Breast epithelium (tissue), 4 donors: ENCODE results near the gene MROH9. TPM values are rescaled to one million over a fixed set of nuclear protein-coding genes. Genes with fewer than 3 reads are reported as not detected.
A peak's percentile ranks its signal among the peaks of the same experiment; 100 is the strongest.

Experiments
- DNase-seq, 2 donors: peaks; one replicate each; pipeline ENCODE4 v3.0.0-alpha.2; 2019; ENCODE audit warnings: low spot score in 2 of 2
- H3K27ac ChIP-seq, 2 donors: fragments of 200-600 bp; sonication (generic) in 1 of 2; one replicate each; pipeline ENCODE4 v1.5.1; 2016 to 2019; ENCODE audit warnings: mild to moderate bottlenecking in 1 of 2
- H3K27me3 ChIP-seq, 2 donors: fragments of 200-600 bp; sonication (generic) in 1 of 2; one replicate each; pipeline versions ENCODE4 v1.5.1 to v1.6.0; 2017 to 2019; ENCODE audit warnings: control low read depth in 1 of 2, mild to moderate bottlenecking in 1 of 2
- H3K36me3 ChIP-seq: fragments of 200-600 bp; one replicate; pipeline ENCODE4 v1.5.1; 2019
- H3K4me1 ChIP-seq, 2 donors: fragments of 200-600 bp; sonication (generic); one replicate each; pipeline ENCODE4 v1.5.1; 2016 to 2019; ENCODE audit warnings: control low read depth in 1 of 2
- H3K4me3 ChIP-seq, 3 donors: fragments of 200-600 bp; sonication (generic); 1 replicate in 2 of 3; 2 replicates in 1 of 3; pipeline ENCODE4 v1.5.1; 2016 to 2019; ENCODE audit warnings: mild to moderate bottlenecking in 3 of 3, moderate library complexity in 2 of 3
- H3K9me3 ChIP-seq, 2 donors: fragments of 200-600 bp; sonication (generic) in 1 of 2; one replicate each; pipeline ENCODE4 v1.5.1; 2016 to 2019; ENCODE audit warnings: control low read depth in 1 of 2
- POLR2A ChIP-seq: fragments of 450-650 bp; IDR thresholded peaks from one replicate; pipeline ENCODE4 v1.6.1; 2016; ENCODE audit warnings: antibody characterized with exemption, mild to moderate bottlenecking, moderate library complexity
- POLR2AphosphoS5 ChIP-seq, 3 donors: sonication (generic); formaldehyde crosslinking; IDR thresholded peaks; one replicate each; pipeline ENCODE4 v1.6.1; 2017; ENCODE audit warnings: antibody characterized with exemption in 3 of 3
- intact Hi-C: fragments of 100-400 bp; cut with DNase I; formaldehyde crosslinking; loops from one replicate; pipeline ENCODE4 v1.15.1; 2023; ENCODE audit warnings: low total_unique reads
- total RNA-seq, 3 donors: library from RNA; depleted of rRNA; stranded (reverse); fragments of >200 nt; gene quantifications; one replicate each; pipeline ENCODE4 v1.1.0, GENCODE V29; 2016
- TF ChIP-seq, protein P1 (sequence below), 3 donors: fragments of 450-650 bp; IDR thresholded peaks; one replicate each; pipeline ENCODE4 v1.5.1; 2016 to 2017; ENCODE audit warnings: antibody characterized with exemption in 3 of 3, mild to moderate bottlenecking in 3 of 3, moderate library complexity in 3 of 3

Gene MROH9
- total RNA-seq, 3 donors from 2014 or later: not detected

DNA sequence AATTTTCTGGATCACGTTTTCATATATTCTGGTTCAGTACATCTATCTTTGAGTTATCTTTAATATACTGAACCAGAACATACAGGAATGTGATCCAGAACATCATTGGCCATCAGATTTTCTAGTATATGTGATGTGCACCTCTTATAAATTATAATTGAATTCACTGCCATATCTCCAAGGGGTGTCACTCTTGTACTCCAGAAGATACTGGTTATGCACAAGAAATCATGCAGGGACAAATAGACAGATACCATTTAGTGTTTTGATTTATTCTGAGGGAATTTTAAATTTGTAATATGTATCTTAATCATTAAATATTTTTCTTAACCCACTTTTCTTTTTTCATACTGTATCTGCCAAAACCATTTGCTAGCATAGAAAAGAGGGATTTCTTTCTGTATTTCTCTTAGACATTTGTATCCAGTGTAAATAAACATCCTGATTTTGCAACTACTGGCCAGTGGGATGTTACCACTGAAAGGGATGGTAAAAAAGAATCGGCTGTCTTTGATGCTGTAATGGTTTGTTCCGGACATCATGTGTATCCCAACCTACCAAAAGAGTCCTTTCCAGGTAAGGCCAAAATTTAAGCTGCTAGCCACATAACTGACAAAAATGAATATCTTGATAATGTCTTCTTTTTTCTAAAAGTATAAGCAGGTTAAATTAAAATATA is 172.1 kb downstream of the MROH9 start:
- no peak overlapping the region for H3K27ac ChIP-seq

DNA sequence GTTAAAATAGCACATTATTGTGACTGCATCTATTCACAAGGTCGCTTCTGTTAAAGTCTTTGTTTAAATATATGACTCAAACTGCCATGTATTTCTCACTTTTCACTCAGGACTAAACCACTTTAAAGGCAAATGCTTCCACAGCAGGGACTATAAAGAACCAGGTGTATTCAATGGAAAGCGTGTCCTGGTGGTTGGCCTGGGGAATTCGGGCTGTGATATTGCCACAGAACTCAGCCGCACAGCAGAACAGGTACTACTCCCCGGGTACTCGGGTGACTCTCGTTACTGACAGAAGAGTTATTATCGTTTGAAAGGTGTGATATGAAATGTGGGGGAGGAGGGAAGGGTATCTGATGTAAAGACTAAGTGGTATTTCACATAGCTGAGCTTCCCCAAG is 172.6 kb downstream of the MROH9 start:
- Histone ChIP-seq H3K27ac (no peak overlapping the region), H3K9me3 (no peaks in the 10 kb centered on the region), H3K27me3 (no peaks in the 10 kb centered on the region), H3K4me3 (no peak overlapping the region), H3K36me3 (no peaks in the 10 kb centered on the region), H3K4me1 (no peaks in the 10 kb centered on the region)
- intact Hi-C loops: loop anchor here (1.0 kb wide), 1 partner anchor 32 kb away; no protein-coding TSS in a partner anchor
- TF ChIP-seq, protein P1, sequence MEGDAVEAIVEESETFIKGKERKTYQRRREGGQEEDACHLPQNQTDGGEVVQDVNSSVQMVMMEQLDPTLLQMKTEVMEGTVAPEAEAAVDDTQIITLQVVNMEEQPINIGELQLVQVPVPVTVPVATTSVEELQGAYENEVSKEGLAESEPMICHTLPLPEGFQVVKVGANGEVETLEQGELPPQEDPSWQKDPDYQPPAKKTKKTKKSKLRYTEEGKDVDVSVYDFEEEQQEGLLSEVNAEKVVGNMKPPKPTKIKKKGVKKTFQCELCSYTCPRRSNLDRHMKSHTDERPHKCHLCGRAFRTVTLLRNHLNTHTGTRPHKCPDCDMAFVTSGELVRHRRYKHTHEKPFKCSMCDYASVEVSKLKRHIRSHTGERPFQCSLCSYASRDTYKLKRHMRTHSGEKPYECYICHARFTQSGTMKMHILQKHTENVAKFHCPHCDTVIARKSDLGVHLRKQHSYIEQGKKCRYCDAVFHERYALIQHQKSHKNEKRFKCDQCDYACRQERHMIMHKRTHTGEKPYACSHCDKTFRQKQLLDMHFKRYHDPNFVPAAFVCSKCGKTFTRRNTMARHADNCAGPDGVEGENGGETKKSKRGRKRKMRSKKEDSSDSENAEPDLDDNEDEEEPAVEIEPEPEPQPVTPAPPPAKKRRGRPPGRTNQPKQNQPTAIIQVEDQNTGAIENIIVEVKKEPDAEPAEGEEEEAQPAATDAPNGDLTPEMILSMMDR (IDR thresholded peaks at IDR 0.05): no peak
- TF ChIP-seq POLR2A (no peak), POLR2AphosphoS5 (IDR thresholded peaks at IDR 0.05) (no peak)
- no peak for DNase-seq

More for the DNA sequence above, 172.1 kb downstream of the MROH9 start:
- H3K4me3 ChIP-seq: no peak overlapping the region
- no peak for TF ChIP-seq POLR2AphosphoS5 (IDR thresholded peaks at IDR 0.05)
- TF ChIP-seq, protein P1 (IDR thresholded peaks at IDR 0.05): no peak
- TF ChIP-seq POLR2A: no peak
- no peaks in the 10 kb centered on the region for H3K27me3 ChIP-seq
- H3K9me3 ChIP-seq: no peaks in the 10 kb centered on the region
- H3K4me1 ChIP-seq: no peaks in the 10 kb centered on the region
- no peak for DNase-seq
- no peaks in the 10 kb centered on the region for H3K36me3 ChIP-seq
- intact Hi-C loops: no loop called here

DNA sequence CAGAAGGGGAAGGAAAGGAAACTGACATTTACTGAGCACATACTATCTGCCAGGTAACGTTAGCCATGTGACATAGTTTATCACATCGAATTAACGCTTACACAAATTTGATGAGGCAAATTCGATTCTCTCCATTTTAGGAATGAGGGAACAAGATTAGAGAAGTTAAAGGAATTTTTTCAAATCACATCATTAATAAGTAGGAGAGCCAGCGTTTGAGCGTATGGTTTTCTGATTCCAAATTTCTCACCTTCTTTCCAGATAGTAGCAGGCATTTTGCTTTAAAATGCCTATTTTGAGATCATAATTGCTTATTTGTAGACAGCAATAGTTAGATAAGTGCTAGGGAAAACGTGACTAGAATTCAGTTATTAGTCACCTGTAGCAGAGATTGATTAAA is 174.6 kb downstream of the MROH9 start:
- H3K9me3 ChIP-seq: no peaks in the 10 kb centered on the region
- no peak for TF ChIP-seq POLR2AphosphoS5 (IDR thresholded peaks at IDR 0.05)
- no peak for TF ChIP-seq POLR2A
- TF ChIP-seq, protein P1 (IDR thresholded peaks at IDR 0.05): no peak
- H3K27me3 ChIP-seq: no peaks in the 10 kb centered on the region
- H3K36me3 ChIP-seq: no peaks in the 10 kb centered on the region
- intact Hi-C loops: no loop called here
- no peaks in the 10 kb centered on the region for H3K4me1 ChIP-seq
- H3K27ac ChIP-seq: peak overlapping the region in 1 of 2 donors; percentile 21
- H3K4me3 ChIP-seq: no peak overlapping the region
- no peak for DNase-seq

DNA sequence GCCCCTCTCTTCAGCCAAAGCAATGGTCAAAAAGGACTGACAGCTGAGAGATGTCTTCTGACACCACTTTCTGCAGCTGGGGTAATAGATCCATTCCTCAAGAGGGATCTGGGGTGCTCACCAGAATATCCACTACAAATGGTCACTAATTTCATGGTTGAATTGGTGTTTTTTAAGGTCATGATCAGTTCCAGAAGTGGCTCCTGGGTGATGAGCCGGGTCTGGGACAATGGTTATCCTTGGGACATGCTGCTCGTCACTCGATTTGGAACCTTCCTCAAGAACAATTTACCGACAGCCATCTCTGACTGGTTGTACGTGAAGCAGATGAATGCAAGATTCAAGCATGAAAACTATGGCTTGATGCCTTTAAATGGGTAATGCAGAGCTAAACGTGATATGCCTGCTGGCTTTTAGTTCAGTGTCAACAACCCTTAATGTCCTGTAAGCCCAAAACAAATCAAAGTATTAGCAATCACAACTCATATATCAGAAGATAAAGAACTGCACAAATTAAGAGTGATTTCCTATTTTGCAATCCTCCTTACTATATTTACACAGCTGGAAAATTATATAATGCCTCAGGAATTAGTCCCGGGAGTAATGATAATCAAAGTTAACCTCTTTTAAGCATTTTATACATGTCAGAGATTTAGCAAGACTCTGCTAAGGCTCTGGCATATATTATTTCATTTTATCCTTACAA is 175.4 kb downstream of the MROH9 start:
- TF ChIP-seq POLR2AphosphoS5 (IDR thresholded peaks at IDR 0.05) (no peak), POLR2A (no peak)
- TF ChIP-seq, protein P1 (IDR thresholded peaks at IDR 0.05): no peak
- no peak overlapping the region for H3K4me3 ChIP-seq
- no peaks in the 10 kb centered on the region for H3K36me3 ChIP-seq
- intact Hi-C loops: no loop called here
- no peaks in the 10 kb centered on the region for H3K4me1 ChIP-seq
- no peaks in the 10 kb centered on the region for H3K27me3 ChIP-seq
- H3K27ac ChIP-seq: peak overlapping the region in 1 of 2 donors; percentile 21
- no peaks in the 10 kb centered on the region for H3K9me3 ChIP-seq
- DNase-seq: no peak

DNA sequence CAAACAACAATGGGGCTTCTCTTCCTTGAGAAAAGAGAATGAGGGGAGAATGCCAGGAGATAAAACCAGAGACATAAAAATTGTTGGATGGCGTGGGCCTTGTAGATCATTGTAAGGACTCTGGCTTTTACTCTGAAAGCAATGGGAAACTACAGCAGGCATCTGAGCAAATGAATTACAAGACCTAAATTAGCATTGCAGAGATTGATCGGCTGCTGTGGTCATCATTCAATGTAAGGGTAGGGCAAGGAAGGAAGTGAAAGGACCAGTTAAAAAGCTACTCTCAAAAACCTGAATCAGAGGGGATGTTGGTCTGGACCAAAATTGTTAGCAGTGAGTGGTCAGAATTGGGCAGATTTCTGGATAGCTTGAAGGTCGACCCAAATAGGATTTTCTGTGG is 176.8 kb downstream of the MROH9 start:
- intact Hi-C loops: no loop called here
- Histone ChIP-seq H3K9me3 (no peaks in the 10 kb centered on the region), H3K27me3 (no peaks in the 10 kb centered on the region), H3K27ac (peak overlapping the region in 1 of 2 donors; percentile 20), H3K4me1 (no peaks in the 10 kb centered on the region), H3K36me3 (no peaks in the 10 kb centered on the region), H3K4me3 (no peak overlapping the region)
- TF ChIP-seq, protein P1 (IDR thresholded peaks at IDR 0.05): no peak
- TF ChIP-seq POLR2AphosphoS5 (IDR thresholded peaks at IDR 0.05) (no peak), POLR2A (no peak)
- DNase-seq: no peak
